ENCODE results near the gene ZNF525.
"Not testable (repeated sequence)": the region's sequence is repeated elsewhere in the genome, so short reads cannot be mapped to it uniquely, and the experiment has no call there.

Gene ZNF525

DNA sequence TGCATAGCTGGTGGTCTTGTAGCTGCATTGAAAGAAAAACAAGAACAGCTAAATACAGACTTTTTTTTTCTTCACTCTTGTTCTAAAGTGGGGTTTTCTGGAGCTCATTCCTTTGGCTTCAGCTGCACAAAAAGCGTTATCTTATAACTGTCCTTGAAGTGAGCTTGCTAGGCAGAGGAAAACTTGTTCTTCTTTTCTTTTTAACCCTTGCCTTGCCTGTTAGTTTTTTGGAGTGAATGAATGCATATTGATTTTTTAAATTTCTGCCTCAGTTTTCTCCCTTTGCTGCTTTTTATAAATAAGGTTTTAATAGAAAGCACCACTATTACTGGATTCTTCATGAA is 31.0 kb downstream of the ZNF525 start:
- no peak for DNase-seq

DNA sequence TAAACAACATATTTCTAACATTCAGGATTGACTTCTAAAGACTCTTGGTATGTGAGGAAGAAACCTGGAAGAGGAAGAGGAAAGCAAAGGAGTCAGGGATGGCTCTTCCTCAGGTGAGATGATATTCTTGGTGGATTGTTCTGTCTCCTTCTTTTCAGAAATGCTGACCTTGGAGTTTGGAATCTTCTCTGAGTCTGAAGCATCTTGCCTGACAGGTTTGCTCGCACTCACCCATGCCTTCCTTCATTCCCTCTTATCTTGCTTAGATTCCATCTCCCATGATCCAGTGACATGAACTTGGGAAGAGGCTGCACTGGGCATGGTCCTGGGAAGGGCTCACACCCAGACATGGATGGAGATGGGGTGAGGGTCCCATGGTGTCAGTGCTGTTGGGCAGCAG is 32.4 kb downstream of the ZNF525 start:
- DNase-seq: not testable (repeated sequence)

DNA sequence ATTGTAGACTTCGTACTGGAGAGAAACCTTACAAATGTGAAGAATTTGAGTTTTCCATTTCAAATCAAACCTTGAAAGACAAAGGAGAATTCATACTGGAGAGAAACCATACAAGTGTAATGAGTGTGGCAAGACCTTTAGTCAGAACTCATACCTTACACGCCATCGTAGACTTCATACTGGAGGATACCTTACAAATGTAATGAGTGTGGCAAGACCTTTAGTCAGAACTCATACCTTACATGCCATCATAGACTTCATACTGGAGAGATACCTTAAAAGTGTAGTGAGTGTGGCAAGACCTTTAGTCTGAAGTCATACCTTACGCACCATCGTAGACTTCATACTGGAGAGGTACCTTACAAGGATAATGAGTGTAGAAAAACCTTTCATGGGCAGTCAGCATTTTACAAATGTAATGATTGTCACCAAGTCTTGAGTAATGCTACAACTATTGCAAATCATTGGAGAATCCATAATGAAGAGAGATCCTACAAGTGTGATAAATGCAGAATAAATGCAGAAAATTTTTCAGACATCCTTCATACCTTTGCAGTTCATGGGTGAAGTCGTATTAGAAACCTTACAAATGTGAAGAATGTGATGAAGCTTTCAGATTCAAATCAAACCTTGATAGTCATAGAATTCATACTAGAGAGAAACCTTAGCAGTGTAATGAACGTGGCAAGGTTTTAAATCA is 44.1 kb downstream of the ZNF525 start:
- DNase-seq: no peak

DNA sequence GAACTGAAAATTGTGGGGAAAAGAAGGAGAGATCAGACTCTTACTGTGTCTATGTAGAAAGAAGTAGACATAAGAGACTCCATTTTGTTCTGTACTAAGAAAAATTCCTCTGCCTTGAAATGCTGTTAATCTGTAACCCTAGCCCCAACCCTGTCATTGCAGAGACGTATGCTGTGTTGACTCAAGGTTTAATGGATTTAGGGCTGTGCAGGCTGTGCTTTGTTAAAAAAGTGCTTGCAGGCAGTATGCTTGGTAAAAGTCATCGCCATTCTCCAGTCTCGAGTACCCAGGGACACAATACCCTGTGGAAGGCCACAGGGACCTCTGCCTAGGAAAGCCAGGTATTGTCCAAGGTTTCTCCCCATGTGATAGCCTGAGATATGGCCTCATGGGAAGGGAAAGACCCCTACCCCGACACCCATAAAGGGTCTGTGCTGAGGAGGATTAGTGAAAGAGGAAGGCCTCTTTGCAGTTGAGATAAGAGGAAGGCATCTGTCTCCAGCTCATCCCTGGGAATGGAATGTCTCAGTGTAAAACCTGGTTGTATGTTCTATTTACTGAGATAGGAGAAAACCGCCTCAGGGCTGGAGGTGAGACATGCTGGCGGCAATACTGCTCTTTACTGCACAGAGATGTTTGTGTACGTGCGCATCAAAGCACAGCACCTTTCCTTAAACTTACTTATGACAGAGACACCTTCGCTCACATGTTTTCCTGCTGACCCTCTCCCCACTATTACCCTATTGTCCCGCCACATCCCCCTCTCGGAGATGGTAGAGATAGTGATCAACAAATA is 55.2 kb downstream of the ZNF525 start:
- DNase-seq: peak; percentile 28

DNA sequence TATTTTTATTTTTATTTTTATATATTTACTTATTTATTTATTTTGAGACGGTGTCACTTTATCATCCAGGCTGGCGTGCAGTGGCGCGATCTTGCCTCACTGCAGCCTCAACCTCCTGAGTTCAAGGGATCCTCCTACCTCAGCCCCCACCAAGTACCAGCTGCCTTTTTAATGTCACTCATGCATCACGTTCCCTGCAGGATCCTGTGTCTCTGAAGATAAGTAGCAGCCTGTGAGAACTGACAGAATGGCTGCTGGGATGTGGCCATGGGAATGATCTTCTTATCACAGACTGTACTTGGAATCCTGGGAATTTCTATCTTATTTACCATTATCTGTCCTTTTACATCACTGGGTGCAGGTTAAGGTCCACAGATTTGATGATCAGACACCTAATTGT is 57.0 kb downstream of the ZNF525 start:
- no peak for DNase-seq

DNA sequence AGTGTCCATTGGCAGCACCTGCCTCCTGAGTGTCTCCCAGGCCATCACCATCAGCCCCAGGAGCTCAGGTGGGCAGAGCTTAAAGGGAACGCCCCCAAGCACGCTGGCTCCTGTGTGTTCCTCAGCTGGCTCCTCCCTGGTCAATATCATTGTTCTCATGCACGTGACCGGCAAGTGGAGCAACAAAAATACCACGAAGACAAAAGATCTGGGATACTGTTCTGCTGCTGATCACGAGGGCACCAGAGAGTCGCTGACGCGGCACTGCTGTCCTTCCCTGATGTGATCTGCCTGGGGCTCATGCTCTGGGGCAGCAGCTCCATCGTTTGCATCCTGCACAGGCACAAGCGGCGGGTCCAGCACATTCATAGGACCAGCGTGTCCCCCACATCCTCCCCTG is 57.6 kb downstream of the ZNF525 start:
- DNase-seq: peak; percentile 16

DNA sequence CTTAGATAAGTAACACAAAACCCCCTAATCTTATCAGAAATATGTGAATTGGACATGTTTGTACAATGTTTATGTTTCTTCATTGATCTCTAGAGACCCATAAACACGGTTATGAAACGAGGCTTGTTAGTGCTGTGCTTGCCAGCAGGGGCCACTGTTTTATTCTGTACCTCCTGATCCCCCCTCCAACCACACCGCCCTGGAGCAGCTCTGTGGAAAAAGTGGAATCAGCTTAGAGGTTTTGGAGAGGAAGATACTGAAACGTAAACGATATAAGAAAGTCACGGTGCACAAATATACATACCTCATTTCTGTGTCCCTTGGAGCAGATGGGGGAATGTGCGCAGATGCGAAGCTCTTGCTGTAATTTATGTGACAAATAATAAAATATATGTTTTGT is 58.2 kb downstream of the ZNF525 start:
- DNase-seq: peak; percentile 2

DNA sequence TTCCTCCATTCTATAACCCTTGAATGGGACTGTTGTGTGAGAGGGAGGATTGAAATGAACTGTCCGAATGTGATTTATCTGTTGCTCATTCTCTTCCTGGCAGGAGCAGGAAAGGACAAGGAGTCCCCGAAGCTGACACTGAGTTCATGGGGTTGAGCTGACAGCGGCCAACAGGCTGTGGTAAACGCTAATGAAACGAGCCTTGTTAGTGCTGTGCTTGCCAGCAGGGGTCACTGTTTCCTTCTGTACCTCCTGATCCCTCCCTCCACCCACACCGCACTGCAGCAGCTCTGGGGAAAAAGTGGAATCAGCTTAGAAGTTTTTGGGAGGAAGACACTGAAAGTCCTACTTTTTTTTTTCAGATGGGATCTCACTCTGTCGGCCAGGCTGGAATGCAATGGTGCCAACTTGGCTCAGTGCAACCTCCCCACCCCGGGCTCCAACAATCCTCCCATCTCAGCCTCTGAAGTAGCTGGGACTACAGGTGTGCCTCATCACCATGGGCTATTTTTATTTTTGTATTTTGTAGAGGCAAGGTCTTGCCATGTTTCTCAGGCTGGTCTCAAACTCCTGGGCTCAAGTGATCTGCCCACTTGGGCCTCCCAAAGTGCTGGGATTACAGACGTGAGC is 59.6 kb downstream of the ZNF525 start:
- peak; percentile 39 for DNase-seq

DNA sequence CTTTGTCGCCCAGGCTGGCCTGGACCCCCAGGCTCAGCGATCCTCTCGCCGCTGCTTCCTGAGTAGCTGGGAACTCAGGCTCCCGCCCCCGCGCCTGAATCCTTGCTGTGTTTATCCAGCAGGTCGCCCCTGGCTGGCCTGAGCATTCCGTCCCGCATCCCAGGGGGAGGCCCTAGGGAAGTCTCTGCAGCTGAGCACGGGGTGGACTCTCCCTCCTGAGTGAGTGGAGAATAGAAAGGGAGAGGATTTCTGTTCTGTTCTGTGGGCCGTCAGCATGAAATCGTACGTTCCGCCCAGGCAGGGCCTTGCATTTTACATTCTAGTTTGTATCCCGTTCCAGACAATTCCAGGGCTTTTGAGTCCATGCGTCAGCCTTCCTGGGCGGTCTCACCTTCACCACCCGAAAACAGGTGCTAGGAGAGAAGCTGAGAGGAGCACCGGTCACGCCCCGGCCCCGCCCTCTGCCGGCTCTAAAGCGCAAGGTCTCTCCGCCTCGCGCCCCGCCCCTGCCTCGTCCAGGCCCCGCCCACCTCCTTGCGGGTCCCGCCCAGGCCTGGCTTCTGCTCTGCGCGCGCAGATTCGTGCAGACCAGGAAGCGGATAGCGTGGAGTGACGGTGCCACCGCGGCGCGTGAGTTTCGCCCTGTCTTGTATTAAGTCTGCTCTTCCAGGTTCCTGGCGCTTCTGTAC is 66.0 kb downstream of the ZNF525 start, which contains the start of gene ZNF761:
Gene ZNF761 (plus strand): TSS at position 586 of the 689 bp plus-strand sequence. CDS start 15,285 bp downstream, outside the sequence.
- DNase-seq: peak; percentile 95

DNA sequence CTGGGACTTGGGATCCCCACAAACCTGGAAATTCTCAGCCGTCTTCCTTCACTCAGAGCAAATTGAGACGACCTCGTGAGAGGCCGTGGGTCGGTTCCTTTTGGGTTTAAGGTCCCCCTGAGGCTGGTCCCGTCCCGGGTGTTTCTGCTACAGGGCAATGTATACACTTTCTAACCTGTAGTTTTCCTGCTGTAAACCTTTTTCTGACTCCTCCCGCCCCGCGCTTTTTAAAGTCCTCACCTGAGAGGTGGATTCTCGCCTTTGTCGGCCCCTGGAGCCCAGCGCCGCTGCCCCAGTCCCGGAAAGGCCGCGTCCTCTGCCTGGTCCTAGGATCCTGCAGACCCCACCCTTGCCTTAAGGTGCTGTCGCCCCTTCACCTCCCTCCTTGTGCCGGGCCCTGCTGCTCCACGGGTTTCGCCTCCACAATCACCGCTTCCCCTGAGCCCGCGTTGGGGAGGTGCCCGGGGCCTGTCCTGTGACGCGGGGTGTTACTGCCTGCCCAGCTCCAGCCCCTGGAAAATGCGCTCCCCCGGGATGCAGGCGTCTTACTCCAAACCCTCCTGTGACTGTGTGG is 66.7 kb downstream of the ZNF525 start:
- no peak for DNase-seq
